ENCODE data around the gene EFHD1. TPM values are rescaled to one million over a fixed set of nuclear protein-coding genes. Genes with fewer than 3 reads are reported as not detected.
A peak's percentile ranks its signal among the peaks of the same experiment; 100 is the strongest.

EFHD1 gene
- total RNA-seq, 1 donor from 2014 or later: 142 TPM

DNA sequence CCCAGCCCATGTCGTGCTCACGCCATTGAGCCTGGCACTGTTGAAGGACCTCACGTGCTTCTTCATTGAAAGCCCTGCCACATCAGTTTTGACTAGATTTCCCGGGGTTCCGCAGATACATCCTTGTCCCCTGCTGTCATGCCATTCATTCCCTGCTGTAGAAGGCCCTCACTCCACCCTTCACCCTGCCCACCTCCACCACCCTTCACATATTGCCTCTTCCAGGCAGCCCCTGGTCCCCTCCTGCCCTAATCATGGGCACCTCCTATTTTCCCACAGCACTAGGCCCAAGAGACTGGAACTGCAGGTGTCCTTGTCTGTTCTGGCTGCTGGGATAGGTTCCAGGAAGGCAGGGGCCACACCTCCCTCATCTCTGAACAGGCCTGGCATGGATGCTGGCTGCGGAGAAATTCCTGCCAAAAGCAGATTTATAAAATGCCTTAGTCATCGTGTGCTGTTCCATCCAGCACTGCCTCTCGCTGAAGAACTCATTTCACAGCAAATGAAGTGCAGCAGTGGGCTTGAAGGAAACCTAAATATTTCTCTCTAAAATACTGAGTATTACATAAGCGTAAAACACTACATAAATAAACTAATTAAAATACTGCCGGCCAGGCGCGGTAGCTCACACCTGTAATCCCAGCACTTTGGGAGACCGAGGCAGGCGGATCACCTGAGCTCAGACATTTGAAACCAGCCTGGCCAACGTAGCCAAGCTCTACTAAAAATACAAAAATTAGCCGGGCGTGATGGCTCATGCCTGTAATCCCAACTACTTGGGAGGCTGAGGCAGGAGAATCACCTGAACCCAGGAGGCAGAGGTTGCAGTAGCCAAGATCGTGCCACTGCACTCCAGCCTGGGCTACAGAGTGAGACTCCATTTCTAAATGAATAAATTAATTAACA, 44.5 kb upstream of the EFHD1 start:
- Histone ChIP-seq H3K27me3 (no peaks in the 10 kb centered on the region), H3K4me3 (no peak overlapping the region), H3K27ac (peak overlapping the region; percentile 55 to 74), H3K36me3 (peaks cover 0 to 6% of the 10 kb centered on the region in 2 donors), H3K4me1 (peaks cover 0 to 22% of the 10 kb centered on the region in 2 donors), H3K9me3 (no peaks in the 10 kb centered on the region)
- TF ChIP-seq CTCF (IDR thresholded peaks at IDR 0.05): no peak
- peak in 1 of 2 donors; percentile 74 for DNase-seq (ENCODE audit: low spot score in 2 of 2)
- intact Hi-C loops (cut with DNase I): no loop called here

DNA sequence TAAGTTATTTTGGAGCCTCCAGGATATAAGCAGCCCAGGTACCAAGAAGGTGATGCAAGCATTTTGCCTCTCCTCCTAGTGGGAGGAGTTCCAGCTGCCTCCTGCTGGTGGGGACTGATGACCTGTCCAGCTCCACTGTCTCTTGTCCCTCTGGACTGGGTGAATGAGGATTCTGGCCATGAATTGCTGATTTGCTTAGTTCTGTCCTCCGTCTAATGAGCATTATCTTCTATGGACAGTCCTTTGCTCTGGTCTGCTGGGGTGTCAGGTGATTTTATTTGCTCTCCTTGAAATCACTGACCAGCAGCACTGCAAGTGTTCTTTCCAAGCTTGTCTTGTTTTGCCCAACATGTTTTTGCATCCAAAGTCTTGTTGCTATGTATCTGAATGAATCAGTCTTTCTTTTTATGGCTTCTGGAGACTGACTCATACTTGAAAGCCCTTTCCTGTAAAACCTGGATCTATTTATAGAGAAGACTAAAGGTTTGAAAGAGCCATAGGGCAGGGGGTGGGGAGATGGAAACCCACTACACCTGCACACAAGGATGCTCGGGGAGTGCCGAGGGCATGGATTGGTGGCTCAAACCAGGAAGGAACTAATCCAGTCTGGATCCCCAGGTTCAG, 40.5 kb upstream of the EFHD1 start:
- intact Hi-C loops (cut with DNase I): no loop called here
- Histone ChIP-seq H3K27ac (peak overlapping the region; percentile 45 to 55), H3K27me3 (no peaks in the 10 kb centered on the region), H3K36me3 (no peaks in the 10 kb centered on the region), H3K4me1 (peaks cover 0 to 22% of the 10 kb centered on the region in 2 donors), H3K9me3 (no peaks in the 10 kb centered on the region), H3K4me3 (no peak overlapping the region)
- TF ChIP-seq CTCF (IDR thresholded peaks at IDR 0.05): no peak
- no peak for DNase-seq (ENCODE audit: low spot score in 2 of 2)

DNA sequence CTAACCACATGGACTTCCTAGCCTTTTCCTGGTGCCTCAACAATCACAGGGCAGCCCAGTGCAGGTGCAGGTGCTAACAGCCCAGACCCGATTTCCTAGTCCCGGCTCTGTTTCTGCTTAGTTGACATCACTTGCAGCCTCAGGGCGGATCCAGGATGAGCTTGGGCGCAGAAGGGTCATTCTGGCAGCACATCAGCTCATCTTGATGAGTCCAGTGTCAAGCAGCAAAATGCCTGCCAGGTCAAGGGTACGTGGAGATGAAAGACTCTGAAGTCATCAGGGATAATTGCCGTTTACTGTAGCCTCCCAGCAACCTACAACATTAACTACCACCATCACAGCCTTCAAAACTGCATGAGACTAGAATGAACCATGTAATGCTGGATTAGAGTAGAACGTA, 39.4 kb upstream of the EFHD1 start:
- Histone ChIP-seq H3K4me3 (no peak overlapping the region), H3K4me1 (peaks cover 0 to 17% of the 10 kb centered on the region in 2 donors), H3K27me3 (no peaks in the 10 kb centered on the region), H3K36me3 (no peaks in the 10 kb centered on the region), H3K27ac (no peak overlapping the region), H3K9me3 (no peaks in the 10 kb centered on the region)
- no peak for DNase-seq (ENCODE audit: low spot score in 2 of 2)
- TF ChIP-seq CTCF (IDR thresholded peaks at IDR 0.05): no peak
- intact Hi-C loops (cut with DNase I): no loop called here

DNA sequence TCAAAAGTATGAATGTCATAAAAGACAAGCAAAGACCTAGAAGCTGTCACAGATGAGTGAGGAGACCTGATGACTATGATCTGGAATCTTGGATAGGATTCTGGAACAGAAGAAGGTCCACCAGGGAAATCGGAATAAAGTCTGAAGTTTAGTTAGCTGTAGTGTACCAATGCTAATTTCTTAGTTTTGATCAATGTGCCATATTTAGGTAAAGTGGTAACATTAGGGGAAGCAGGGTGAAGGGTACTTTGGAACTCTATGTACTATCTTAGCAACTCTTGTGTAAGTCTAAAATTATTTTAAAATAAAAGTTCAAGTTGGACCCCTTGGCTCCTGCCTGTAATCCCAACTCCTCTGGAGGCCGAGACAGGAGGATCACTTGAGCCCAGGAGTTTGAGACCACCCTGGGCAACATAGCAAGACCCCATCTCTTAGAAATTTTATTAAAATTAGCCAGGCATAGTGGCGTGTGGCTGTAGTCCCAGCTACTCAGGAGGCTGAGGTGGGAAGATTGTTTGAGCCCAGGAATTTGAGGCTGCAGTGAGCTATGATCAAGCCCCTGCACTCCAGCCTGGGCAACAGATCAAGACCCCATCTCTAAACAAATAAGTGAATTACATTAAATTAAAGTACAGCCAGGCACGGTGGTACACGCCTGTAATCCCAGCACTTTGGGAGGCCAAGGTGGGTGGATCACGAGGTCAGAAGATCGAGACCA, 35.9 kb upstream of the EFHD1 start:
- no peak overlapping the region for H3K27ac ChIP-seq
- no peaks in the 10 kb centered on the region for H3K9me3 ChIP-seq
- no peak overlapping the region for H3K4me3 ChIP-seq
- peaks cover 0 to 7% of the 10 kb centered on the region in 2 donors for H3K4me1 ChIP-seq
- TF ChIP-seq CTCF (IDR thresholded peaks at IDR 0.05): no peak
- DNase-seq (ENCODE audit: low spot score in 2 of 2): no peak
- intact Hi-C loops (cut with DNase I): loop anchor here (5.0 kb wide), 1 partner anchor 45 kb away; the partner anchor contains the start of genes EIF4E2 and TIGD1
- no peaks in the 10 kb centered on the region for H3K36me3 ChIP-seq
- H3K27me3 ChIP-seq: no peaks in the 10 kb centered on the region

DNA sequence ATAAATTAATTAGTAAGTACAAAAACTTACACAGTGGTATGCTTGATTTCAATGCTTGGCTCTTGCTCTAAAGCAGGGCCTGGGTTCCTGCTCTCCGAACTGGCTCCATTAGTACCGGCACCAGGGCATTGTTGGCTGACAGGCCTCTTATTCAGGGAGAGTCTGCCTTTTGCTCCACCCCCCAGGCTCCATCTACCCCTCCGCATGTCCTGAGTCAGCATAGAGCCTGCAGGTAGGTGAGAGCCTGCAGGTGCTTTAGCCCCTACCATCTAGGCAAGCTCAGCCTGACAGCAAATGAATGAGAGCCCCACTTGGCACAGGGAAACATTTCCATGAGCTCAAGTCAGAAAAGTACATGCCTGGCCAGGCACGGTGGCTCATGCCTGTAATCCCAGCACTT, 35.1 kb upstream of the EFHD1 start:
- DNase-seq (ENCODE audit: low spot score in 2 of 2): no peak
- H3K36me3 ChIP-seq: no peaks in the 10 kb centered on the region
- H3K27ac ChIP-seq: no peak overlapping the region
- TF ChIP-seq CTCF (IDR thresholded peaks at IDR 0.05): no peak
- peaks cover 0 to 3% of the 10 kb centered on the region in 2 donors for H3K4me1 ChIP-seq
- no peaks in the 10 kb centered on the region for H3K27me3 ChIP-seq
- H3K9me3 ChIP-seq: no peaks in the 10 kb centered on the region
- intact Hi-C loops (cut with DNase I): loop anchor here (5.0 kb wide), 1 partner anchor 46 kb away; the partner anchor contains the start of genes EIF4E2 and TIGD1
- no peak overlapping the region for H3K4me3 ChIP-seq

Data from ascending aorta (tissue), 2 donors.